ENCODE data around the gene DAZAP2.

The DAZAP2 gene

GRCh38 chr12:51202718-51203117 is 35.9 kb upstream of the DAZAP2 start:
- in situ Hi-C loops (cut with HindIII; ENCODE audit: low sequenced_read_pairs), result no loop called here
- H3K4me3 ChIP-seq (ENCODE audit: low read depth, low read length), result no peak overlapping the region
- no peak for TF ChIP-seq CTCF (IDR thresholded peaks at IDR 0.05; ENCODE audit: low read depth, low read length, missing control alignments)
- no peak for DNase-seq (ENCODE audit: low read depth)

GRCh38 chr12:51205350-51205749 is 33.3 kb upstream of the DAZAP2 start:
- no peak overlapping the region for H3K4me3 ChIP-seq (ENCODE audit: low read depth, low read length)
- TF ChIP-seq CTCF (IDR thresholded peaks at IDR 0.05; ENCODE audit: low read depth, low read length, missing control alignments), result no peak
- in situ Hi-C loops (cut with HindIII; ENCODE audit: low sequenced_read_pairs), result no loop called here
- DNase-seq (ENCODE audit: low read depth), result no peak

- H3K4me3 ChIP-seq (ENCODE audit: low read depth, low read length), result no peak overlapping the region
- DNase-seq (ENCODE audit: low read depth), result no peak
- in situ Hi-C loops (cut with HindIII; ENCODE audit: low sequenced_read_pairs), result no loop called here
- no peak for TF ChIP-seq CTCF (IDR thresholded peaks at IDR 0.05; ENCODE audit: low read depth, low read length, missing control alignments)
Observed at GRCh38 chr12:51208016-51208660, 30.5 kb upstream of the DAZAP2 start.

GRCh38 chr12:51209259-51209658 is 29.4 kb upstream of the DAZAP2 start:
- DNase-seq (ENCODE audit: low read depth), result no peak
- TF ChIP-seq CTCF (IDR thresholded peaks at IDR 0.05; ENCODE audit: low read depth, low read length, missing control alignments), result no peak
- no peak overlapping the region for H3K4me3 ChIP-seq (ENCODE audit: low read depth, low read length)
- in situ Hi-C loops (cut with HindIII; ENCODE audit: low sequenced_read_pairs), result no loop called here

GRCh38 chr12:51210690-51211395 is 27.8 kb upstream of the DAZAP2 start:
- DNase-seq (ENCODE audit: low read depth), result no peak
- no peak for TF ChIP-seq CTCF (IDR thresholded peaks at IDR 0.05; ENCODE audit: low read depth, low read length, missing control alignments)
- in situ Hi-C loops (cut with HindIII; ENCODE audit: low sequenced_read_pairs), result no loop called here
- no peak overlapping the region for H3K4me3 ChIP-seq (ENCODE audit: low read depth, low read length)

- in situ Hi-C loops (cut with HindIII; ENCODE audit: low sequenced_read_pairs), result no loop called here
- DNase-seq (ENCODE audit: low read depth), result no peak
- H3K4me3 ChIP-seq (ENCODE audit: low read depth, low read length), result no peak overlapping the region
- no peak for TF ChIP-seq CTCF (IDR thresholded peaks at IDR 0.05; ENCODE audit: low read depth, low read length, missing control alignments)
Observed at GRCh38 chr12:51214895-51215294, 23.7 kb upstream of the DAZAP2 start.

Data from astrocyte of the cerebellum (primary cell).